AML-193 (cell line): ENCODE data around the gene CCND3.

Source experiments
- DNase-seq, 2 experiments: peaks; one replicate each; lab custom pipeline; 2025; lab: John Stamatoyannopoulos, UW

CCND3 gene

DNA sequence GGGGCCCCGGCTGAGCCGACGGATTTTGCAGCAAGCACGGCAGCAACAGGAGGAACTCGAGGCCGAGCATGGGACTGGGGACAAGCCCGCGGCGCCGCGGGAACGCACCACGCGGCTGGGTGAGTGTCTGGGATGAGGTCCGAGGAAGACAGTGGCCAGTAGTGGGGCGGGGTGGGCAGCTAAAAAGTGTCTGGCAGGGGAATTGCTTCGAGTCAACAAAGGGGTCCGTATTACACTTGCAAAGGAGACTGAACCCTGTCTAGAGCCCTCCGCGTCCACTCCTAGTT, 20.0 kb downstream of the CCND3 start:
- DNase-seq, result no peak

DNA sequence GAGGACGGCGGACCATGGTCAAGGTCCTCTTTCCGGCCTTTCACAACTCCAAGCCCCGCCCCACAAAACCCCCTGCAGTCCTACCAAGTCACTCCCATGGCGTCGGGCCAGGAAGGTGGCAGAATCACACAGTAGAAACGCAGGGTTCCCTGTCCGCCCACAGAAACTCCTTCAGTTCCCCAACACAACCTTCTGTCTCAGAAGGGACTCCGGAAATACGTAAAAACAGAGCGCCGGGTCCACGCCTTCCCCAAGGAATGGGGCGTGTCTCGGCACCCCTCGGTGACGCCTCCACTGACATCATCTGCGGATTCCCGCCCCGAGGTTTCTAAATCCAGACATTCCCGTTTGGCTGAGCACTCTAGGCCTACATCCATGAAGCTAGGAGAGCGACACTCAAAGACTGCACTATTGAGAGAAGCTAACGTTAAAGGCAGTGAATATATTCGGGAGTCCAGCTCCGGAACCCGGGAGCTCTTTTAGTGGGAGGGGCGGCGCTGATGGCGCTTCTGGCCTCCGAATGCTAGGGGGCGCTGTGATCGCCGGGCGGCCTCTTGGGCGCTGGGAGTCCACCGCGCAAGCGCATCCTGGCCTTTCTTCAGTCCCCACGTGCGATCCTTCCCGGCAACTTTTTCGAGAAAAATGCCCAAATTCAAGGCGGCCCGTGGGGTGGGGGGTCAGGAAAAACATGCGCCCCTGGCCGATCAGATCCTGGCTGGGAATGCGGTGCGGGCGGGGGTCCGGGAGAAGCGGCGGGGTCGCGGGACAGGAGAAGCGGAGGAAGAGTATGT, 20.5 kb downstream of the CCND3 start, which contains the start of the genes BYSL and MED20:
TSS of gene BYSL (plus strand) at position 579 of the 791 bp plus-strand sequence. CDS start at position 643, 64 bp downstream.
TSS of gene MED20 (minus strand) at position 219 of the 791 bp plus-strand sequence. CDS start at position 98, 121 bp downstream.
- DNase-seq, result peak; percentile 97

DNA sequence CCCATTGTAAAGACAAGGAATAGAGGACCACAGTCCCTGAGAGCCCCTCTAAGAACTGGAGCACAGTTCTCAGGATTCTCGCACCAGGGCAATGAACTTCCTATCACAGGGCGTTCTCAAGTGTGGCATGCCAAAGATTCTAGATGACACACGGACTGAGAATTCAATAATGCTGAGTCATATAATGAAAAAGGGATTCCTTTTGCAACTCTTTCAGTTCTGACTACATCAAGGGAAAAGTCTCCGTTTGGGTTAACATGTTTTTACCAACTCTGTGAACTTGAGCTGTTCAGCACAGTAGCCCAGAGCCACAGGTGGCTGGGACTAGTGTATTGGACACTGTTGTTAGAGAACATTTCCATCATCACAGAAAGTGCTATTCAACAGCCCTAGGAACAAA, 24.1 kb downstream of the CCND3 start:
- DNase-seq, result no peak

DNA sequence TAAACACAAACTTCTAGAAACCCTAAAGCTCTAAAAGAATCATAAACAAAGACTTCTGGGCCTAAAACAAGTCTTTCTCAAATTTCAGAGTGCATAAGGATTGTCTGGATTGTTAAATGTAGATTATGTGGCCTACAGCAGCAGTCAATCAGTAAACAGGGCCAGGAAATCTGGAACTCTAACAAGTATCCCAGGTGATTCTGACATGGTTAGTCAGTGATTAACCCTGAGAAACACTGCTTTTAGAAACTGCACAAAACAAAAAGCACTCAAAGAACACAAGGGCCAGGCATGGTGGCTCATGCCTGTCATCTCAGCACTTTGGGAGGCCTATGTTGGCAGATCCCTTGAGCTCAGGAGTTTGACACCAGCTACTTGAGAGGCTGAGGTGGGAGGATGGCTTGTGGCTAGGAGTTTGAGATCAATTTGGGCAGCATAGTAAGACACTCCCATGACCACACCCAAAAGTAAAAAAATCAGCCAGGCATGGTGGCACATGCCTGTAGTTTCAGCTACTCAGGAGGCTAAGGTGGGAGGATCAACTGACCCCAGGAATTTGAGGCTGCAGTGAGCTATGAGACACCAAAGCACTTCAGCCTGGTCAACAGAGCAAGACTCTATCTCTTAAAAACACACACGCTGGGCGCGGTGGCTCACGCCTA, 26.6 kb downstream of the CCND3 start:
- DNase-seq, result no peak

DNA sequence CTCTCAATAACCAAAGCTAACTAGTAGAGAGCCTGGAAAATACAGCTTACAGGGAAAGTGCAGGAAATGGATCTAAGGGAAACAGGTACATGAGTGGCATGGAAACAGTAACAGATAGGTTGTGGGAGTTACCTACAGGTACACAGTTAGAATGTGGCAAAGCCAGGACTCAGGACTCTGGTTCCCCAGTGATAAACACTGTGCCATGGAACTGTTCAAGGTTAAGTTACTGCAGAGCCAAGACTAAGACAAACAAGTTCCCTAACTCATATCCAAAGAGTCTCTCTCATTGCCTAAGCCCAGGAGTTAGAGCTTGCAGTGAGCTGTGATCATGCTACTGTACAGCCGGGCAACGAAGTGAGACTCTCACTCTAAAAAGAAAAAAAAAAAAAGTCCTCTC, 27.3 kb downstream of the CCND3 start:
- DNase-seq, result no peak

DNA sequence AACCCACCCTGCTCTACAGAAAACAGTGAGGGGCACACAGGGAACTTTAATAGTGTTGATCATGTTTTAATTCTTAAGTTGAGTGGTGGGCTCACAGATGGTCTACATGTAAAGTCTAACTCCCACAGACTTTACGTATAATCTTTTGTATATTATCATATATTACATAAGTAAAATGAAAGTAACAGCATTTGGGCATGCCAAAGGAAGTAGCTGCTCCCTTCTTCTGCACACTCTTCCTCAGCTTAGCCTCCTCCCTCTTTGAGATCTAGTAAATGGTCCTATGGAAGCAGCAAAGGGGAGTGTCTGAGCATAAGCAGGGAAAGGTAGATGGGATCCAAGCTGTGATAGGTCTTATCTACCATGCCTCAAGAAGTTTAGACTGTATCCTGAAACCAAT, 31.9 kb downstream of the CCND3 start:
- no peak for DNase-seq

DNA sequence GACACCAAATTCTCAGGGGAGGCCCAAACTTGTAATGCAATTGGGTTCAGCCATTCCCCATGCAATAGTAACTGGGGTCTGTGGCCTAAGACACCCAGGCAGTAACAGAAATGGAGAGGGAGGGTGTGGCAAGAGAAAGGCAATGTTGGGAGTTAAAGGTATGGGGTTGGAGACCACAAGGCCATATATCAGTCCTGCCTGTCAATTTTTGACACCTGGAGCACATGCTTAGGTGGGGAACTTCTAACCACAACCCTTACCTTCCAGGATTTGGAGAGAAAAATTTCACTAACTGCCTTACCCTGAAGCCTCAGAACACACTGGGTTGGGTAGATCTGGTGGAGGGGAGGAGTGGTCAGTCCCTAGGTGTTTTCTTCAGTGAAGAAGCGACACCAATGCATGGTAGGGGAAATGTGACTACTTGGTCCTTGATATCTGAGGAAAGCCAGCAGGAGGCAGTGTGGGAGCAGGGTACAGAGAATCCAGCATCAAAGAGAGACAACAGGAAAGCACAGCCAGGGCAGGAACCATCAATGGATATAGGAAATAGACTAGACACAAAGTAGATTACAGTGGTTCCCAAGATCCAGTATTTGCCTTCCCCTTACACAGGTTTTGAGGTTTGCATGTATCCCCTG, 39.6 kb downstream of the CCND3 start:
- peak; percentile 42 to 69 for DNase-seq

DNA sequence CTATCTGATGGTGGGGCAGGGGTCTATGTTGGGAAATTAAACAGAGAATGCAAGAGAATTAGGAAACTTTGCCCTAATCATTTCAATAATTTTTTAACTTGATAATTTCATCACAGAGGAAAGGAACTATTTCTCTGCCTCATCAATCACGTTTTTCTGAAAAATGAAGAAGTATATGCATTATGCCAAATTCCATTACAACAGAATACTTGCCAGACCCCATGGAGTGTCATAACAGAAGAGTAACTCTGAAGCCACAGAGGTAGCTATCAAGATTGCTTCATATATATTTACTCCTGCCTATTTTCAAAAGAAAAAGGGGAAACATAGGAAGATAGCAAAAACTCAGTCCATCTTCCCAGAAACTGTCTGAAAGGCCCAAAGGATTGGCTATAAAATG, 40.7 kb downstream of the CCND3 start:
- peak; percentile 61 for DNase-seq

DNA sequence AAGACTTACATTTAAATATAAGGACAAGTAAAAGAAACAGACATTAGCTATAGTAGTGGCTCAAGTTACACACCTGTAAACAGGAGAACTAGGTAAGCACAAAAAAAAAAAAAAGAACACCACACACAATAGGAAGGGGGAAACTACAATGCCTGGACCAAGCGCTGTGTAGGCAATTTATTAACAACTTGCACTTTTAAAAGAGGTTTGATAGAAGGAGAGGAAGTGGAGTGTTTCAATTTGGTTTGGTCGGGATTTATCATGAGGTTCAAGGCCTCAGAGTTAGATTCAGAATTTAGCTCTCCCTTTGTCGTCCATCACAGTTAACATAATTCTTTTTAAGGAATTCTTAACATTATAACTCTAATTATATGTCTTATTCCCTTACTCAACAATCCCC, 45.3 kb downstream of the CCND3 start:
- no peak for DNase-seq

DNA sequence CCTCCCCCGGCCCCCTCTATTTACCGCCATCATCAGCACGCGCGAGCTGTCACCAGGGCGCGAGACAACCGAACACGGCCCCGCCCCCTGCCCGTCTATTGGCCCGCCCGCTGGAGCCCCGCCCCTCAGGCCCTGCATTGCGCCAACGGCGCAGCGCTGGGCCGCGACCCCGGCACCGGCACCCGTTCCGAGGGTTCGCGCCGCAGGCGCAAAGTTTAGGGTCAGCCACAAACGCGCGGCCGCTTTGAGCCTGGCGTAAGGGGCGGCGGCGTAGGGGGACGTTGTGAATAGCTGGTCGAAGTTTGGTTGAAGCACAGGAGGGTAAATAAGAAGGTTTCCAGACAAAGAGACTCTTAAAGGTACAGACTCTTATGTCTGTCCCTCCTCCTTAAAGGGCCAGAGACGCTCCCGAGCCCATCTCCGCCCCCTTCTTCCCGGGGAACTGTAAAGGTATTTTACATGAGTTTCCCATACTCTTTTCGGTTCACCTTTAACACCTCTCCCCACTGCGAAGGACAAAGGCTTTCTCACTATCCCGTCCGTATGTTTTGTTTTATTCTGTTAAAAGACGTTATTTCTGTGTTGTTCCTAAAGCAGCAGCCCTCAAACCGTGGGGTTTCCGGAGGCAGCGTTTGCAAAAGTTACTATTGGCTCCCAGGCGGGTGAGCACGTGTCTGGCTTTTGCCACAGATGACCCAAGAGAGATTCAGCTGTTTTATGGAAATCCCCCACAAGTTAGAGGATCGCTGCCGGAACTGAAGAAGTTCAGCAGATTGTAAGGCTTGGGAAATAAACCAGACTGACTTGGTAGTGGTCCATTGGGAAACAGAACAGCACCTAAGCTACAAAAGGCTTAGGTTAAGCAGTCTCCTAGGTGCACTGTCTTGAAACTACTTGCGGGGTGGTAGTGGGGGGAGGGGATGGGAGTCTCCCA, 46.0 kb downstream of the CCND3 start, which contains the start of gene USP49:
TSS of gene USP49 (minus strand) at position 76 of the 934 bp plus-strand sequence. CDS start 88,392 bp downstream, outside the sequence.
- peak; percentile 96 to 98 for DNase-seq

DNA sequence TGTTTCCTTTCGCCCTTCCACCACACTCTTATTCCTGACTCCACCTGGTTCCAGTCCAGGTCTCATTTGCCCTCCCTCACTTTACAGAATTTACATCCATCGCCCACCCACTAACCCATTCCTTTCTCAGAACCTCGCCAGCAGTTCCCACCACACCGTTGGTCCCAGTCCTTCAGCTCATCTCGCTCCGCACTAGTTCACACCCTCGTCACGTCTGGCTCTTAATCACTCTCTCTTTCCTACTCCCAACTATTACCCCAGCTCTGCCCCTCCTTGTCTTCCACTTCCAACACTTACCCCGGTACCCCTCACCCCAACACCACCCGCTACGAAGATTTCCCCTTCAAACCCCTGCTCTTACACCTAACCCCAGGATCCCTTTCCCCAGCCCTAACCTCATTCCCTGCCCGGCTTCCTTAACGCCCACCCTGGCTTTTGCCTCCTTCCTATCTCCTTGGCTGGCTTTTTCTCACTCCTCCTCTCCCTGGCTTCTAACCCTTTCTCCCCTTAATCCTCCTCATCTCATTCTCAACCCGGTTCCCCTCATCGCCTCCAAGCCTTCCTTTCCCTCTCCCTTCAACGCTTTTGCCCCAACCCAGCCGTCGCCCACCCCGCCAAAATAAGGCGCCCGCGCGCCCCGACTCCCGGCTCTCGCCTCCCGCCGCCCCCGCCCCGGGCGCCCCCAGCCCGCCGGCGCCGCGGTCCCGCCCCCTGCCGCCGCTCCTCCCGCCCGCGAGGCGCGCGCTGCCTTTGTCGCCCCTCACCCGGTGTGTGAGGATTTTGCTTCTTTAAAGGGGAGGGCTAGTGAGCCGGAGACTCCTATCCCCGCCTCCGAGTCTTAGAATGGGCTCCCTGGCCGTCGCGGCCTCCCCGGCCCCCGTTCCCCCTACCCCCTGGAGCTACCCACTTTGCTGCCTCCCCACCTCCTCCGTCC, 47.0 kb downstream of the CCND3 start:
- no peak for DNase-seq

DNA sequence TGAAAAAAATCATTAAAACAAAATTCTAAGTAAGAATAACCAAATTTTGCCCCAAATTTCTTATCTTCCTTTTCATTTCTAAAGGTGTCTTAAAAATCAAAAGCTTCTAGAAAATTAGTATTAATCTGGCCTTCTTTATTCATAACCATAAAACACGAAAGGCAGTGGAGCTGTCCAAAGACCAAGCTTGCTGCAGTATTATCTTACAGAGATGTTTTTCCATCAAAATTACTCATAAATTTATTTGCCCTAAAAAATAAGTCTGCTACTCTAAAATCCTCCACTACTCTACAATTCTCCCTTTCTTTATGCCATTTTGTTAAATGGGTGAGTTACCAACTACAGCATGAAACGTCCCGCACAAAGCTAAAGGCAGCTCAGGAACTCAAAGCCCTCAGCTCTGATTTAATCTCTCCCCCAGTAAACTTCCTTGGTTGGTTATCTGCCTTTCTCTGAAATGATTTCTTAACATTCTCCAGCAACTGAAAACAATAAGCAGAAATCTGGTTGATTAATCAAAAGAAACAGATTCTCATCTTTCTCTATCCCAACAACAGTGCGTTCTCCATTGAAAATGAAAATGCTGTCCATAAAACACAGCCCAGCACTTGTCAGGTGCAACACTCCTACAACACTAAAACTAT, 48.6 kb downstream of the CCND3 start:
- no peak for DNase-seq

DNA sequence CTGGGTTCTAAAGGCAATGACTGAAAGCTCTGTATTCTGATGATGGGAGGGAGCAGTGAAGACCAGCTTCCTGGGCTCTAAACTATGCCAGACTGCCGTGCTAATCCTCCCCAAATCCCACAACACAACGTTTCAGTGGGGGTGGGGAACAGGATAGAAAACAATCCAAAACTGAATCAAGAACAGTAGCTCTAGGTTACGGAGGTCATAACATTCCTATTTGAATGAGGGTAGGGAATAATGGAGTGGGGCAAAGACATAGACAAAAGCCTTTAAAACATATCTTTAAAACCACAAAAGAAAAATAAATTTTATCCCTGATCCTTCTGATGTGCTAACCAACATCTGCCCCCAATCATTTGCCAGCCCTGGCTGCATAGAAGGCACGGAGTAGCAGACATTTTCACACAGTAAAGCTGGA, 54.3 kb downstream of the CCND3 start:
- no peak for DNase-seq

DNA sequence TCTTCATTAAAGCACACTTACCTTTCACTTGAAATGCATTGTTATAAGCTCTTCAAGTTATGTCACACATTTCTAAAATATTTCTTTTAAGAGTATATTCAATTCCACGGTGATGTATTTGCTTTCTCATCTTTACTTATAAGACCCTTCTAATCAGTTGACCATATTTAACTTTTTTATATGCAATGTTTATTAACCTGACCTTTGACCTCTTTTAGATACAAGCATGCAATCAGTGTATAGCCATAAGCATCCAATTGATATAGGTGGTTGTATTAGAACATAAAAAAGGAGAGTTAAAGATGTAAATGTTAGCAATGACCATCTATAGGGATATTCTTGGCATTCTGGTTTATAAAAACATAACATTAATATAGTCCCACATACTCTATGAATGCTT, 55.7 kb downstream of the CCND3 start:
- no peak for DNase-seq

DNA sequence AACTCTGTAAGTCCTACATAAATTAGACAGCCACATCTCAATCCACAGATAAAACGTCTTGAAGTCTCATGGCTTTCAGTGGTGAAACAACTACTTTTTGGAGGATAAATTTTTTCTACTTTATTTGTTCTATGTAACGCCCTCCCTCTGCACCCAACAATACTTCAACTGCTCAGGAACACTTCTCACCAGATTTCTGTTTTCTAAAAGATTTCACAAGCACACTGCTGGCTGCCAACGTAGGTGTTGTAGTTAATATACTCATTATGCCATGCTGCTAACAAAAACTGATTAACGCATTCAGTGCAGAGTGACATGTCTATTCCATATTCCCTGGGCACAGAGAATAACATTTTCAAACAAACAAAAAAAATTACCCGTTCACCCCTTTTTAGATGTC, 56.7 kb downstream of the CCND3 start:
- no peak for DNase-seq
